NCI-H1092 treated with DMSO at 0.1 percent for 48 hours (cell line): ENCODE measurements around the gene FRK.
A peak's percentile ranks its signal among the peaks of the same experiment; 100 is the strongest.
"Not testable (repeated sequence)": the region's sequence is repeated elsewhere in the genome, so short reads cannot be mapped to it uniquely, and the experiment has no call there.

ENCODE experiments used
- DNase-seq: peaks from one replicate; lab custom pipeline; 2025; lab: John Stamatoyannopoulos, UW

Gene FRK, protein sequence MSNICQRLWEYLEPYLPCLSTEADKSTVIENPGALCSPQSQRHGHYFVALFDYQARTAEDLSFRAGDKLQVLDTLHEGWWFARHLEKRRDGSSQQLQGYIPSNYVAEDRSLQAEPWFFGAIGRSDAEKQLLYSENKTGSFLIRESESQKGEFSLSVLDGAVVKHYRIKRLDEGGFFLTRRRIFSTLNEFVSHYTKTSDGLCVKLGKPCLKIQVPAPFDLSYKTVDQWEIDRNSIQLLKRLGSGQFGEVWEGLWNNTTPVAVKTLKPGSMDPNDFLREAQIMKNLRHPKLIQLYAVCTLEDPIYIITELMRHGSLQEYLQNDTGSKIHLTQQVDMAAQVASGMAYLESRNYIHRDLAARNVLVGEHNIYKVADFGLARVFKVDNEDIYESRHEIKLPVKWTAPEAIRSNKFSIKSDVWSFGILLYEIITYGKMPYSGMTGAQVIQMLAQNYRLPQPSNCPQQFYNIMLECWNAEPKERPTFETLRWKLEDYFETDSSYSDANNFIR

DNA sequence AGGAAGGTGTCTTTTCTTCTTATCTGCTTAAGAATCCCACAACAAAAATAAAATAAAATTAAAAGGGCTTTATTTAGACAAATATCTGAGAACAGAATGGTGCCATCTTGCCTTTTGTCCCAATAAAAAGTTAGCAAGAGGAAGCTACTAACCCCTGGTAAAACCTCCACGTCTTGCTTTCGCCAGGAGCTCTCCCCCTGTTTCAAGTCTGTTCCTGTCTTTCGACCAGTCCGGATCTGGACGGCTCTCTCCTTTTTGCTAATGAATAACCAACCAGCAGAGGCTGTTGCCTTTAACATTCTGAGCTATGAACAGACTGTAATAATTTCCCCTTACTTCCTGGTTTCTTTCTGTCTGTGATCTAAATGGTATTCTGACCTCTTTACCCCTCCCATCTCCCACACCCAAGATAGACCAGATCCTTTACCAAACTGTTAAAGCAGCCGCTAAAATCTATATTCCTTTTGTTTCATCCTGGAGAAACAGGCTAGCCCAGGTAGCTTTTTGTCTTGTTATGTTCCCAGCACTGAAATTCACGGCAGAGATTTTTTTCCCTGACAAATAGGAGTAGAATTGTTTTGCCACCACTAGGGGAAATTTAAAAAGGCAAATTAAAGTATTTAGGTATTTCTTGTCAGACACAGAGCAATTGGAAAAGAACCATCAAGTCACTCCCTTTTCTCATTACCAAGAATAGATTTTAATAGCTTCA is at the start of gene FRK:
TSS of gene FRK (minus strand) at position 320 of the 712 bp plus-strand sequence. CDS start 580 bp downstream, outside the sequence.
- no peak for DNase-seq

DNA sequence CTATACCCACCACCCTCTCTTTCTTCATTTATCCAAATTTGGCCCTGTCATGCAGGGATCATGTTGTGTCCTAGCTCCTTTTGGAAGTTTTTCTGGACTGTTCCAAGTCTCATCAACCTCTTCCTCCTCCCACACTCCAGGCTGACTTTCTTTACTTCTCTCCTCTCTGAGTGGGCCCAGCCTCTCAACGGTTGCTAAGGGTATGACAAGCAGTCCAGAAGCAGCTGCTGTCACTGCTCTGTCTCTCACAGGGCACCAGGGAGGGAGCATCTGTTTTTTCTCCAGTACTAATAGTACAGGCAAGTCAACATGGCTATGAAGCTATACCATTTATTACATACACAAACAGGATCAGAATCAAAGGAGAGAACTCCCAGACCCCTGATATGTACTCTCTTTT is 48.1 kb upstream of the FRK start:
- no peak for DNase-seq

DNA sequence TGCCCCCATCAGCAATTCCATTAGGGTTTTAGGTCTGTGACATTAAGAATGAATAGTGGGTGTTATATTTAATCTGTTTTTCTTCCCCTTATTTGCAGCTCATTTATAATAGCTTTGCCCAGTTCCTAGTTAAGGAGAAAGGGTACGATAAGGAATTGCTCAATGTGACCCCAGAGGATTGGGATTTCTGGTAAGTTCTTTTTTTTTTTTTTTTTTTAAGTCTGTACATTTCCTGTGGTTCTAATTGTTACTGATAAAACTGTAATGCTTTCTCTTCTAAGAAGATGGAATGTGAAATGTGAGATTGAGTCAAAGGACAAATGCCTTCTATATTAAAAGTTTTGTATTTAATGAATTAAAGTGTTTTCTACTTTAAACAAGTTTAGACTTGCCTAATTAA is 45.5 kb upstream of the FRK start:
- no peak for DNase-seq

DNA sequence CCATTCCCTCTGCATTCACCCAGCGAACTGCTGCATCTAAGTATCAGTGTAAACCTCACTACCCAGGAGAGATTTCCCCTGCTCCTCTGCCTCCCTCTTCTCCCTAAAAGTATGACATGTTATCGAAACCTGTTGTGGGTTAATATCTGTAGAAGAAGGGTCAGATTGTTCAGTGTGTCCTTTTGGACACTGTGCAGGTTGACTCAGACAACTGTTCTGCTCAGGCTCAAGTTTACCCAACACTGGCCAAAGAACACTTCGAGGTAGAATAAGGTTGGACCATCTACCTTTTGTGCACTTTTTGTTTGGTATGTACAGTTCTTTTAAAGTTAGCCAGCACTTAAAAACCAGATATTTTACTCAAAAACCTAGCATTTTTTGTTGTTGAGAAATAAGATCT is 44.6 kb upstream of the FRK start:
- DNase-seq, result no peak

DNA sequence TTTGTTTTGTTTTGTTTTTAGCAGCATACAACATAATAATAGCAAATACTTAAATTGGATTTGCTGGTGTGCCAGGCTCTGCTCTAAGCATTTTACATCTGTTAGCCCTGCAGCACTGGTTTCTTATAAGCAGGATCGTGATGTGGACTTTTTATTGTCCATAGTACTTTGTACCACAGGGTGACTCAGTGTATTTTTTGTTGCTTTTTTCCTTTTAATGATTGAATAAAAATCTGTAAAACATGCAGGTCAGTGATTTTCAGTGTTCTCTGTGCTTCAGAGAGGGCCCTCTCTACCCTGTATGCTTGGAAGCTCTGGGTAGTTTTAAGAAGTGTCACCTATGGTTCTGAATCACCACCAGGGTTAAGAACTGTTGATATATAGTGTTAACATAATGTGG is 43.9 kb upstream of the FRK start:
- no peak for DNase-seq

DNA sequence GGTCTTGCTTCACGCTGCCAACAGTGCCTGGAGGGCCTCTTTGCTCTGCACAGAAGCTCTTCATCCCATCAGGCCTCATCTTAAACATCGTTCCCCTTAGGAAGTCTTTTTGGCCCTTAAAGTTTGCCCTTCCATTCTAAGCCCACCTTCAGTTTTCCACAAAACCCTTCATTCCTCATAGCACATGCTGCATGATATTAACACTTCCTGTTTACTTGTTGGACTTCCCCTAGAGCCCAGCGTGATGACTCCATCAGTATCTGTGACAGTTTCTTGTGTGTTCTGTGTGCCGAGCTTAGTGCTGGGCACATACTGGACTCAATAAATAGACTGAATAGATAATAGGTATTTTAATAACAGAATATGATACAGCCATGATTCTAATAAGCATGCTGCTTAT is 42.2 kb upstream of the FRK start:
- DNase-seq, result no peak

DNA sequence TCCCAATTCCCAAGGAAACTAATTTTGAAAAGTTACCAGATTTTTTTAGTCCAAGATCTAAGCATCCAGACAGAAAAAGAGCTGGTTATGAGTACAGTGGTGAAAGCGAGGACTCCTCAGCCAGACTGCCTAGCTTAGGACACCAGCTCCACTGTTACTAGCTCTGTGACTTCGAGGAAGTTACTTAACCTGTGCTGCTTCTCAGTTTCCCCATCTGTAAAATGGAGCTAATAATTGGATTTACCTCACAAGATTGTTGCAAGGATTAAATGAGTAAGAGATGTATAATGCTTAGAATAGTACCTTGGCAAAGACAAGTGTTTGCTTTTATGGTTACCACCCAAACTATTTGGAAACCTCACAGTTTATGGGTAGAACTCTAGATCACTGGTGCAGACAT is 41.1 kb upstream of the FRK start:
- DNase-seq, result no peak

DNA sequence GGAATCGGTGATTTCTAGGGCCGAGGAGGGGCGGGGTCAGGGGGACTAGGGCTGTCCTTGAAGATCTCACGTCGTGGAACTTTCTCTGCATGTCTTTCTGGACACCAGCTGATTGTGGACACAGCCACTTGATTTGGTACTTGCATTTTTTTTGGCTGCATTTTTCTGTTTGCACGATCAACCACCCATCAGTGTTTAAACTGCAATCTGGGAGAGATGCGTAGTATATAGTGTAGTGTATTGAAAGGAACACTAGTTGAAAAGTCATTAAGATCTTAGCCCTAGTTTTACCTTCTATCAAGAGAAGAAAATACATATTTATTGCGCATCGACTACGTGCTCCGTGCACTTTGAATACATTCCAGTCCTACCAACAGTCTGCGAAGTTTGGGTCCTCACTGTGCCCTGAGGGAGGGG is 40.6 kb upstream of the FRK start:
- no peak for DNase-seq

DNA sequence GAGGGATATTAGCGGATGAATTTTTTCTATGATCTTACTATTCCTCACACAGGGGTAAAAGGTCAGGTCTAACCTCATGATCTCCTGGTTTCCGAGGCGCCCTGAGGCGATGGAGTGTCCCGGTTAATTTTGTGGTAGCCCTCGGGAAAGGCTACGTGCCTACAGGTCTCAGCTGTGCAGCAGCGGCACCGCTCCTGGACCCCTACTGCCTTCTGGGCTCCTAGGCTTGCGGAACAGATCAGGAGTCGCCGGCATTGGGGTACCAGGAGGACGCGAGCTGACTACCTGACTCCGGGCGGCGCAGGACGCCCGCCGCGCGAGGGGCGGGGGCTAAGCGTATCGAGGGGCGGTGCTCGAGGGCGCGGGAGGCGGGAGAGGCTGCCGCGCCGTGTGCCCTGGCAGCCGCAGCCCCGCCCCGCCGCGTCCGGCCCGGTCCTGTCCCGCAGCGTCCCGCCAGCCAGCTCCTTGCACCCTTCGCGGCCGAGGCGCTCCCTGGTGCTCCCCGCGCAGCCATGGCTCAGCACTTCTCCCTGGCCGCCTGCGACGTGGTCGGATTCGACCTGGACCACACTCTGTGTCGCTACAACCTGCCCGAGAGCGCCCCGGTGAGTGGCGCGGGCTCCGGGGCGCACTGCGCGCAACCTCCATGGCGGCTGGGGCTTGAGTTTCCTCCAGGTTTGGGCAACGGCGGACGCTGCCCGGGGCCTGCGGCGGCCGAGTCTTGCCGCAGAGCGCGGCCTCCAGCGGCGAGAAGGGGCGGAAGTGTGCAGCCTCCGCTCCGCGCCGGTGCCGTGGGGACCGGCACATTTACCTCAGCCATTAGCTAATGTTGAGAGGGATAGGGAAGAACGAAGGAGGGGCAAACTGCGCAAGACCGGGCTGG is 40.0 kb upstream of the FRK start, which contains the start of gene NT5DC1:
TSS of gene NT5DC1 (plus strand) at position 435 of the 883 bp plus-strand sequence. CDS start at position 513, 78 bp downstream.
- peak; percentile 69 for DNase-seq

DNA sequence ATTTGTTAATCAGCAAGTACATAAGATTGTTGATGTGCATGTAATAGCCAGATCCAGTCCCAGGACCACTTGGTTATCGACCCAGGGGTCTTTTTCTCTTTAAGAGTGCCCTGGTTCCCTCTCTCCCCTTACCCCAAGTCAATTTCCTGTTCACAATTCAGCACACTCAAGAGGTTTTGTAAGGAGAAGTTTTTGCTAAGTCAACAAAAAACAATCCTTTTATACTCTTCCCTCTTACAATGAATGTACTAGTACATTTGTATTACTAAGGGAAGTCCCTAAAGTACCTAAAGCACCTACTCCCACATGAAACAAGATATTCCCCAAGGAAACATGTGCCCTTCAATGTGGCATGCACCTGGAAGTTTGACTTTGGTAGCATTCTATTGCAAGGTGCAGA is 38.3 kb upstream of the FRK start:
- DNase-seq, result no peak

DNA sequence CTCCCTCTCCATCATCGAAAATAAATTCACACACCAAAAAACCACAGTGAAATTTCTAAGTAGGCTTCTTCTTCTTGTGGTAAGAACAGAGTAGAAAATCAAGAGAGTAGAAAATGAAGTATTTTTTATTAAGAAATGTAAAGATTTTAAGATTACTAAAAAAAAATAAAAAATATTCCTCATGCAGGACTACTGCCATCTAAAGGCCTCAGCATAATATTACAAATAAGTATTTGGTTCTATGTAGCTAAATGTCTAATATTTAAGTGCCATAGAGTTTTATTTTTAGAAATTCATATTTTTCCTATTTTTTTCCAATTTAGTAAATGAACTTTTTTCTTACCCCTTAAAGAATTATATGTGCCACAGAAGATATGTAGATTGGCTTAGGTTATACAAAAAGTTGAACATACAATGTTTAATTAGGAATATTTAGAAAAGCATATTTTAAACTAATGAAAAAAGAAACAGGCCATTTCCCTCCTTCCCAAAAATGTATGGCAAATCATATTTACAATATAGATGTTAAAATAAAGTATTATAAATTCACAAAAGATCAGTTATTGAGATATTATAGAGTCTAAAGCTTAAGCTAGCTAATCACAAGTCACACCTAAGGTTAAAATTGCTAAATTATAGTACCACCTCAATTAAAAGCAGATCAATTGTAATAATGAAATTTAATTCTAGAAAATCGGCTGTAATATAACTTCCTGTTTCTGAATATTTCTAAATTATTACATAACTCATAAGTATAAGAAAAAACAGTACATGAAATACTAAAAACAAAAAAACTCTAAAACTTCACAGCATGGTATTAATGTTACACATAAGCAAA is 36.5 kb upstream of the FRK start:
- DNase-seq, result no peak

DNA sequence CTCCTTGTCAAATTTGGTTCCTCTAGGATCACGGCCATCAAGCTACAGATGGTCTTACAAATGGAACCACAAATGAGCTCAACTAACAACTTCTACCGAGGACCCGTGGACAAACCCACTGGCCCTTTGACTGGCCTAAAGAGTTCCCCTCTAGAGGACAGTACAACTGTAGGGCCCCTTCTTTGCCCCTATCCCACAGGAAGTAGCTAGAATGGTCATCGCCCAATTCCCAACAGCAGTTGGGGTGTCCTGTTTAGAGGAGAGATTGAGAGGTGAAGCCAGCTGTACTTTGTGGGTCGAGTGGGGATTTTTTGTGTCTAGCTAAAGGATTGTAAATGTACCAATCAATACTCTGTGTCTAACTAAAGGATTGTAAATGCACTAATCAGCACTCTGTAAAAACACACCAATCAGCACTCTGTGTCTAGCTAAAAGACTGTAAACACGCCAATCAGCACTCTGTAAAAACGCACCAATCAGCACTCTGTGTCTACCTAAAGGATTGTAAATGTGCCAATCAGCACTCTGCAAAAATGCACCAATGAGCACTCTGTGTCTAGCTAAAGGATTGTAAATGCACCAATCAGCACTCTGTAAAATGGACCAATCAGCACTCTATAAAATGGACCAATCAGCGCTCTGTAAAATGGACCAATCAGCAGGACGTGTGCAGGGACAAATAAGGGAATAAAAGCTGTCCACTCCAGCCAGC is 35.5 kb upstream of the FRK start:
- DNase-seq, result not testable (repeated sequence)

DNA sequence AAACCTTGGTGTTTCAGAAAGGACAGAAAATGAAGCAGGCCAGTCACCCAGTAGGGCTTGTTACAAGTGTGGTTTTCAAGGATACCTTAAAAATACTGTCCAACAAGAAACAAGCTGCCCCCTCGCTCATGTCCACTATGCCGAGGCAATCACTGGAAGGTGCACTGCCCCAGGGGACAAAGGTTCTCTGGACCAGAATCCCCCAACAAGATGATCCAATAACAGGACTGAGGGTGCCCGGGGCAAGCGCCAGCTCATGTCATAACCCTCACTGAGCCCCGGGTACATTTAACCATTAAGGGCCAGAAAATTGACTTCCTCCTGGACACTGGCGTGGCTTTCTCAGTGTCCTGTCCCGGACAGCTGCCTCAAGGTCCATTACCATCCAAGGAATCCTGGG is 33.4 kb upstream of the FRK start:
- DNase-seq, result no peak

DNA sequence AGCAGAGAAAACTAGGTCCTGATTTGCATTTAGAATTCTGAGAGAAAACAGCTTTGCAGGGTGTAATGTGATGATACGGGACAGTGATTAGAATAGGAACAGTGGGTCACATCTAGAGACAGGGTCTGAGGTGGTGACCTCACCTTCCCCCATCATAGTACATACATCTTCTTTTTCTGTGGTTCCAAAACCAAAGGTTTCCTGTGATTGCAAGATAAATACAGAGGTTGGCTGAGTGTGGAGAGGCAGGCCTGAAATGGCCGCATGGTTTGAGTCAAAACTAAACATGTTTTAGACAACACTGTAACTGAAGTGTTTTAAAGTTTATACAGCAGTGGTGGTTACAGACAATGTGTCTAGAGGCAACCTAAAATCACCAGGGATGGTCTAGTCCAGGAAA is 29.6 kb upstream of the FRK start:
- DNase-seq, result no peak

DNA sequence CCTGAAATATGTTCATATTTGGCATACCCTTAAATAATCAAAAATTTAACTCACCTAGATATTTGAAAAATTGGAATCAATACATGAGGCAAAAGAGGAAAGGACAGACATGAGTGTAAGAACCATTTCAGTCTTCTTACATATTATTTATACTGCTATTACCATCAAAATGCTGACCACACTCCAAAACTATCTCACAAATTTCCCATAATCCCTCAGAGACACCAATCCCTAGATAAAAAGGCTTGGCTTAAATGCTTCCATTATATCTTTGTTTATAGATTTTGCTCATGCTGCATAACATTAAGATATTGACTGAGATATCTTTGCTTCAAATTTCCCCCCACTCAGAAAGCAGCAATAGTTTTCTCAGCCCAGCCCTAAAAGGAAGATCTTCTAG is 28.3 kb upstream of the FRK start:
- DNase-seq, result no peak

DNA sequence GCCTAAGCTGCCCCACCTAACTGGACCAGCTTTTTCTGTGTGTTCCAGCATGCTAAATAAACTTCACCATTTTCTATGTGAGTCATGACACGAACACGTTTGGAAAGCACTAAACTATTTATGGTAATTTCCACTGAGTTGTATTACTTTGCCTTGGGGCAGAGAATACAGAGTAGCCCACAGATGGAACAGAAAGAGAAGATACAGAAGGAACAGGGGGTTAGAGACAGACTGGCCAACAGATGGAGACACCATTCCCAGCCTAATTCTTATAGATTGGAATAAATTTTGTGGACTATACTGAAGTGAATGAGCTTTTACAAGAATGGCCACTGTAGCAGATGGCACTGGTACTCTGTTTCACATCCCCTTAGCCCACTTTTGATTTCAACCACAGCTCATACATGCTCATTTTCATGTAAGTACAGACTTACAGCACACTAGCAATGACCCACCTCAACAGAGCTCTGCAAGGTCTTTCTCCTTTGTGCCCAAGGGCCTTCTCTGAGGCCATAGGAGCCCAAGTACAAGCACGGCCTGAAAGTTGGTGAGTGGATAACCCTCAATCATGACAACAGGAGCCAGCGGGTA is 26.8 kb upstream of the FRK start:
- DNase-seq, result no peak

DNA sequence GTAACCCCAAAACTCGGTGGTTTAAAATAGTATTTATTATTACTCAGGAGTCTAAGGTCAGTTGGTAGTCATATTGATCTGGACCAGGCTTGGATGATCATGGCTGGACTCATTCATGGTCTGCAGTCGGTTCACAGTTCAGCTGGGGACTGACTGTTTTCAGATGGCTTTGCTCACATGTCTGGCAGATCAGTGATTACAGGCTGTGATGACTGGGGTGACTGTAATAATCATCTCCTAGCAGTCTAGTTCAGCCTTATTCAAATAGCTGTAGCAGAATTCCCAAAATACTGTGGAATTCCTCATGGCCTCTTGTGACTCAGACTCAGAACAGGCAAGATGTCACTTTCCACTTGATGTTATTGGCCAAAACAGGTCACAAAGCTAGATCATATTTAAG is 23.6 kb upstream of the FRK start:
- no peak for DNase-seq

DNA sequence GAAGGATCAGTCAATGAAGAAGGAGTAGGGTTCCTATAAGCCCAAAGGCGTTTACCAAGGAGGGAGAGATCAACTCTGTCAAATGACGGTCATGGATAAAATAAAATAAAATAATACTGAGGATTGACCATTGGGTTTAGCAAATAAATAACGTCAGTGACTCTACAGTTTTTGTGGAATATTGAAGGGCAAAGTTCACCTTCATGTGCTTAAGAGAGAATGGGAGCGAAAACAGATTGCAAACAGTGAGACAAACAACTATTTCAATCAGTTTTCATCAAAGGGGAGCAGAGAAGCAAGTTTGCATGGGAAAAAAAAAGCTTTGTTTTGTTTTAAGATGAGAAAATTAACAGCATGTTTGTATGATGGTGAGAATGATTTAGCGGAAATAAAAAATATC is 22.4 kb upstream of the FRK start:
- DNase-seq, result no peak

DNA sequence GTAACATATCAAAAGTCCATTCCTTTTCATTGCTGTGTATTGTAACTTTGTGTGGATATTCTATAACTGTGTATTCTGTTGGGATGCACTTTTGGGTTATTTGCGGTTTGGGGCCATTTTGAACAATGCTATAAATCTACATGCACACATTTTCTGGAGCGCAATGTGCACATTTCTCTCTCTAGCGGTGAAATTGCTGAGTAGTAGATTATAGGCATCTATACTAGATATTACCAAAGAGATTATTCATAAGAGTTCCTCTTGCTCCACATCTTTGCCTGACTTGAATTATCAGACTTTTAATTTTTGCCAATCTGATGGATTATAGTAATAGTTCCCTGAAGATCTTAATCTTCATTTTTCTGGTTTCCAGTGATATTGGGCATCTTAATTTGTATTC is 18.3 kb upstream of the FRK start:
- DNase-seq, result no peak

DNA sequence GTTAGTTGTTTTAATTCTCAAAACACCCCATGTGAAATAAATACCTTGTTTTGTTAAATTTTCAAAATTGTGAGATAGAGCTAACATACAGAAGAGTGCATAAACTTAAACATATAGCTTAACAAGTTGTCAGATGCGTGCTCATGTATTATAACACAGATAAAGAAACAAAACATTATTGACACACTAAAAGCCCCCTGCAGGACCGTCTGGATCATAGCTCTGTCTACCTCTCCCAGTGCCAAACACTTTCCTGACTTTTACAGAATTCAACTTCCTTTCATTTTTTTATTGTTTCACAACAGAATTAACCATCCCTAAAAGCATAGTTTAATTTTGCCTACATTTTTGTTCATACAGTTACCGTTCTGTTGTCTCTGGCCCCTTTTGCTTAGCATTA is 17.8 kb upstream of the FRK start:
- DNase-seq, result no peak
